Measurements from ENCODE around the gene ATG2A. TPM values are rescaled to one million over a fixed set of nuclear protein-coding genes. Genes with fewer than 3 reads are reported as not detected.

ATG2A gene
- total RNA-seq, 3 donors from 2014 or later, result 35.4 to 39.8 (median 36.6) TPM

- H3K36me3 ChIP-seq (ENCODE audit: low read depth), result no peaks in the 10 kb centered on the region
- no peak for ATAC-seq
Observed at GRCh38 chr11:64852804-64853509, 64.1 kb downstream of the ATG2A start.

GRCh38 chr11:64851831-64852351 lies 65.1 kb downstream of the ATG2A start:
- no peak for ATAC-seq
- Histone ChIP-seq H3K9me3 (no peaks in the 10 kb centered on the region), H3K36me3 (ENCODE audit: low read depth) (no peaks in the 10 kb centered on the region), H3K4me3 (no peak overlapping the region), H3K4me1 (ENCODE audit: low read depth) (peaks cover 65% of the 10 kb centered on the region)
- TF ChIP-seq CTCF (IDR thresholded peaks at IDR 0.05), result no peak
- DNase-seq, result peak; percentile 21 to 76 (median 40)
- intact Hi-C loops (cut with DNase I, micrococcal nuclease), result no loop called here

More at GRCh38 chr11:64852804-64853509, 64.1 kb downstream of the ATG2A start:
- intact Hi-C loops (cut with DNase I, micrococcal nuclease), result no loop called here
- no peaks in the 10 kb centered on the region for H3K9me3 ChIP-seq
- DNase-seq, result no peak
- peaks cover 63% of the 10 kb centered on the region for H3K4me1 ChIP-seq (ENCODE audit: low read depth)
- no peak for TF ChIP-seq CTCF (IDR thresholded peaks at IDR 0.05)
- H3K4me3 ChIP-seq, result no peak overlapping the region

DNA sequence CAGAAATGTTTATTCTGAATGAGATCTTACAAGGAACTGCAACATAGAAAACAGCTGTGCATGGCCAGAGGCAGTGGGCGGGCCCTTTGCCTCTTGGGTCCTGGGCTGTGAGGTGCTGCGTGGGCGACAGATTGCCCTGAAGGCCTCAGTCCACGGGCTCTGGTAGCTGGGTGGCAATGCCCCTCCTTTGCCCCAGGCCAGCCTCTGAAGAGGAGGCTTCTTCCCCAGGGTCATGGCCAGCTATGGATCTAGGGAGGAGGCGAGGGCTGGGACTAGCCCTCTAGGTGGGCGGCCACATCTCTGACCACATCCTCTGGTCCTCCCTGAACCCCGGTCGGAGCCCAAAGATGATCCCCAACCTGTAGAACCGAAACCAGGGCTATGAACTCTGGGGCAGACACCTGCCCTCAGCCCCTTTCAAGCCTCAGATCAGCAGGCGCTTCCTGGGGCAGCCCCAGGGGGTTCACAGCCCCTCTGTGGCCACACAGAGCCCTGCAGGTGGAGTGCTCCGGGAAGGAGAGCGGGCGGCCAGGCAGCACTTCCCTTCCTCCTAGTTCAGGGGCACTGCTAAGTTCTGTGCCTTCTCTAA lies 65.9 kb downstream of the ATG2A start:
- no peak overlapping the region for H3K4me3 ChIP-seq
- no peak for TF ChIP-seq CTCF (IDR thresholded peaks at IDR 0.05)
- intact Hi-C loops (cut with DNase I, micrococcal nuclease), result no loop called here
- DNase-seq (peak; percentile 42 to 82 (median 59)), ATAC-seq (peak; percentile 11)
- H3K4me1 ChIP-seq (ENCODE audit: low read depth), result peaks cover 57% of the 10 kb centered on the region
- H3K36me3 ChIP-seq (ENCODE audit: low read depth), result no peaks in the 10 kb centered on the region
- no peaks in the 10 kb centered on the region for H3K9me3 ChIP-seq

DNA sequence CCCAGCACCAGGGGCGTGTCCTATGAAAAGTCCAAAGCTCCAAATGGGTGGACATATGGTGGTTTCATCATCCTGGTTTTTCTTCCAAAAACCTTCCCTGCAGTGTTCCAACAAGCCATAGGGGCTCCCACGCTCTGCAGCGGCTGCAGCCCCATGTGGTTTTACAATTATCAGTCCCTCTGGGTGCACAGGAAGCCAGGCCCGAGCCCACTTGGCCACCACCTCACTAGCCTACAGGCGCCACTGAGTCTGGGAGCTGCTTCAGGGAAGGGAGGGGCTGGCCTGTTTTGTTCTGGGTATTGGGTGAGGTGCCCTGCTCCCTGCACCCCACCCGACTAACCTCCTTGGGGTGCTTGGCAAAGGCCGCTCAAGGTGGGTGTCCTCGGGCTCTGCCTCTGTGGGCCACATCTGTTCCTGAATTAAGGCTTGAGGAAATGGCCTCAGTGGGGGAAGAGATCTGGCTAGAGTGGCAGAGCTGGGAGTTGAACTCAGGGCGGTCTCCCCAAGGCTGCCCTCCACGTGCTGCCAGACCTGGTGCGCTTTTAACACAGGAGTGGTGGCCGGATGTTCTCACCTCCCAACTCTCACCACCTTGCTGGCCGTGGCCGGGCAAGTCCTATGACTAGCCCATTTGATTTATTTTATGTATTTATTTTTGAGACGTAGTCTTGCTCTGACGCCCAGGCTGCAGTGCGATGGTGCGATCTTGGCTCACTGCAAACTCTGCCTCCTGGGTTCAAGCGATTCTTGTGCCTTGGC lies 67.2 kb downstream of the ATG2A start:
- Histone ChIP-seq H3K4me3 (no peak overlapping the region), H3K4me1 (ENCODE audit: low read depth) (peaks cover 47% of the 10 kb centered on the region), H3K36me3 (ENCODE audit: low read depth) (no peaks in the 10 kb centered on the region), H3K9me3 (no peaks in the 10 kb centered on the region)
- no peak for ATAC-seq
- intact Hi-C loops (cut with DNase I, micrococcal nuclease), result loop anchor here (5.0 kb wide), 1 partner anchor 43 kb away; no protein-coding TSS in a partner anchor
- peak in 1 of 3 donors; percentile 40 for DNase-seq
- TF ChIP-seq CTCF (IDR thresholded peaks at IDR 0.05), result no peak

- H3K4me1 ChIP-seq (ENCODE audit: low read depth), result peaks cover 43% of the 10 kb centered on the region
- intact Hi-C loops (cut with DNase I, micrococcal nuclease), result loop anchor here (5.0 kb wide), 1 partner anchor 43 kb away; no protein-coding TSS in a partner anchor
Observed at GRCh38 chr11:64848826-64849597, 68.0 kb downstream of the ATG2A start.

More at GRCh38 chr11:64848826-64849597, 68.0 kb downstream of the ATG2A start:
- no peak for TF ChIP-seq CTCF (IDR thresholded peaks at IDR 0.05)
- peak; percentile 88 to 91 (median 91) for DNase-seq
- no peak overlapping the region for H3K4me3 ChIP-seq
- no peaks in the 10 kb centered on the region for H3K36me3 ChIP-seq (ENCODE audit: low read depth)
- peak; percentile 59 for ATAC-seq
- no peaks in the 10 kb centered on the region for H3K9me3 ChIP-seq
